SKM-1 treated with dmso at 0.1 percent for 144 hours (cell line): Measurements from ENCODE around the gene WDR70.
"Not testable (repeated sequence)": the region's sequence is repeated elsewhere in the genome, so short reads cannot be mapped to it uniquely, and the experiment has no call there.

Source experiments
- DNase-seq: peaks from one replicate; lab custom pipeline; 2025; ENCODE audit not compliant: unreplicated experiment; lab: John Stamatoyannopoulos, UW

WDR70 gene

DNA sequence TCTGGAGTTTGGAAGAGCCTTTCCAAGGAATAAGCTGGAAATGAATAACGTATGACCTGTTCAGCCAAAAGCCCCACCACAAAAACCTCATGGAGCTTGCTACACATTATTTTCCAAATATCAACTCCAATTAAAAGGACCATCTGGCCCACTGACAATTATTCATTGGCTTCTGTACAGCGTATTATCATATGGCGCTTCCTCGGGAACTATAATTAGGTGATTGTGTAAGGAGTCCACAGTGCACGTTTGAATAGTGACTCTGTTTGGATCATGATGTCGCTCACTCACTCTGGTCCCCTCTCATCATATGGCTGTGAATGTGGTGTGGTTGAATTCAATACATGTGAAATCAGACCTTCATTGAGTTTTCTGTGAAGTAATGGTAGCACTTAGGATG, 408.6 kb downstream of the WDR70 start:
- no peak for DNase-seq

DNA sequence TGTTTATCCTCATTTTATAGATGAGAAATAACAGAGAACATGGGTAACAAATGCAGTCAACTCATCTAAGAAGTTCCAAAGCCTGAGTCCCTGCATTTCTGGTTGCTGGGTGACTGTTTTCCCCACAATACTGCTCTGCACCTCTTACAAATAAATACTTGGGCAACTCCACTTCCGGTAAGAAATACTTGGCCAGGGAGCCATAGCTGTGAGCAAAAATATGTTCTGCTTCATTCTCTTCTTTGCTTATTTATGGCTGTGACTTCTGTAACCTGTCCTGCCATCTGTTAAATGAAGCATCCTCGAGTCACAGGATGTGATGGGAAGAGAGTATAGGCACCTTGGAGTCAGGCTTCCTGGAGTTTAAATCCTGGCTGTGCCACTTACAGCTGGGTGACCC, 410.9 kb downstream of the WDR70 start:
- no peak for DNase-seq

- DNase-seq: no peak
These were observed 412.2 kb downstream of the WDR70 start for GRCh38 chr5:37791321-37791720.

DNA sequence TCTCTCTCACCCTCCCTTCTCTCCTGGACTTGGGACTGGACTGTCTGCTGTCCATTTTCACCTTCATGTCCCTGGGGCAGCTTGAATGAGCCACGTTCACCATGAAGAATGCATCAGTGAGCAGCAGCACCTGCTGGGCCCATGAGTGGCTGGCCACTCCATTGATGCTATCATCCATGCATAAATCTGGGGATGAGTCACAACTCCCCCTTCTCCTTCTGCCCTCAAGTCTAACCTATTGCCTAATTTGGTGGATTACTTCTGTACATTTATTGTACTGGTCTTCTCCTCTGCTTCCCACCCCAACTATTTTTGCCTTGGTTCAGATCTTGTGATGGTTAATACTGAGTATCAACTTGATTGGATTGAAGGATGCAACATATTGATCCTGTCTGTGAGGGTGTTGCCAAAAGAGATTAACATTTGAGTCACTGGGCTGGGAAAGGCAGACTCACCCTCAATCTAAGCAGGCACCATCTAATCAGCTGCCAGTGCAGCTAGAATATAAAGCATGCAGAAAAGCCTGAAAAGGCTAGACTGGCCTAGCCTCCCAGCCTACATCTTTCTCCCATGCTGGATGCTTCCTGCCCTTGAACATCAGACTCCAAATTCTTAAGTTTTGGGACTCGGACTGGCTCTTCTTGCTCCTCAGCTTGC, 414.0 kb downstream of the WDR70 start:
- no peak for DNase-seq

- DNase-seq: not testable (repeated sequence)
These were observed 416.2 kb downstream of the WDR70 start for GRCh38 chr5:37795292-37795691.

- DNase-seq: not testable (repeated sequence)
These were observed 417.3 kb downstream of the WDR70 start for GRCh38 chr5:37796435-37796834.

DNA sequence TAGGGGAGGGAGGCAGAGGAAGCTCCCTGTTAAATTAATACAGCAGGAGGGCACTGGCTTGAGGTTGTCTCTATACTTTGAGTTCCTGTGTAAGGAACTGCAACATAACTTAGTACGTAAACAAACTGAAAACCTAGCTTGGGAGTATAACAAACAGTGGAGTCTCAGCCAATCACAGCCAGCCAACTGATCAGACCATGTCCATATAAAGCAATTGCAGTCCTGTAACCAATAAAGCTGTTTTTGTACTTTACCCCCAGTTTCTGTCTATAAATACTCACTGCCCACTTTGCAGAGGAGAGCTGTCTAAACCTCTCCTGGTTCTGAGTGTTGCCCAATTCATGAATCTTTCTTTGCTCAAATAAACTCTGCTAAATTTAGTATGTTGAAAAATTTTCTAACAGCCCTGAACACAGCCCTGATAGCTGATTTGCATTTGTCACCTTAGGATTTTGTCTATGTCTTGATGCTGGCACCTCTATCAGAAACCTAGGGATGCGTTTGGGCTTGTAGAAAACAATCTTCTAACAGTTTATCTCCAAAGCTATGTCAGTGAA, 420.8 kb downstream of the WDR70 start:
- DNase-seq: no peak

- no peak for DNase-seq
These were observed 422.4 kb downstream of the WDR70 start for GRCh38 chr5:37801521-37801920.
